Fibroblast of pulmonary artery (primary cell): ENCODE data around the gene ATP6V1E1.

ENCODE experiments used
- DNase-seq: peaks from one replicate; pipeline ENCODE4 v3.0.0-alpha.2; 2010; ENCODE audit warnings: low read depth
- H3K4me3 ChIP-seq: replicated peaks from 2 replicates; pipeline ENCODE4 v1.5.1; 2011; ENCODE audit warnings: low read depth, mild to moderate bottlenecking, control low read depth, low read length, moderate library complexity
- TF ChIP-seq, protein P1 (sequence below): IDR thresholded peaks from 2 replicates; pipeline ENCODE4 v1.5.1; 2011; ENCODE audit warnings: mild to moderate bottlenecking, control low read depth, low read length, inconsistent platforms; ENCODE audit errors: missing control alignments

Gene ATP6V1E1

DNA sequence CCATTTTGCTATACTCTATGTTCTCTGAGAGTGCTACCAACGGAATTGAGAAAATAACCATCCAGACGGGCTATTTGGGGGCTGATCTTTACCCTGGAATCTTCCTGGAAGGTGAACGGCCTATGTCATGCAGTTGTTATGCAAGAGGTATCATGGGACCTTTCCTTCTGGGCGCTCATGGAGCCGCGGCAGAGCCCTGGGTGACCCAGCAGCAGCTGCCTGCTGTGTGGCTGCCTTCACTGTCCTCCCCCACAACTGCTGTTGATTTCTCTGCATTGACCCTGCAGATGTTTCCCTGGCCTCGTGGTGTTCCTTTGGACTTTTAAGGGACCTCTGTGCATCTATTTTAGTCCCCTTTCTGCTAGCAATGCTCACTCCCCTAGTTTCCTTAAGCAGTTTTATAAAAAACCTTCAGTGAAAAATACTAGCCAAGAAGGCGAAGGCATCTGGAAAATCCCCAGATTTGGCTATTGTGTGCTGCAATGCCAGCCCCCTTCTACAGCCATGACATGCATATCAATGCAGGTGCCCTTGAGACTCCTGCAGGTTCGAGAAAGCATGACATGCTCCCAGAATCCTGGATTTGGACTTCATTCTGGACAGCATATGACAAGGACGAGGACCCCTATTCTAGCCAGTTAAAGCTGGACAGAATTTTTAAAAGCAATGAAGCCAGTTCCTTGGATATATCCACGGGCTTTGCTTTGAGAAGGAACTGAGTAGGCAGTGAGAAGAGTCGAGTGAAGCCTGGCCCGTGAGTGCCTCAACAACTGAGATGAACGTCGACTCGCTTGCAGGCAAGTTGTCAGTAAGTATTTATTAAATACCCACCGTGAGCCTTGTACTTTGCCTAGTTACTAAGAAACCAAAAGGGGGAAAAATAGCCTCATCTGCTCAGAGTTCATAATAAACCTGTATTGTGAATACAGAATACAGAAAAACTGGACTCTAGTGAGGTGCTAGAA, 65.4 kb downstream of the ATP6V1E1 start, which contains the start of gene SLC25A18:
Gene SLC25A18 (plus strand): TSS at position 593 of the 965 bp plus-strand sequence. CDS start 16,447 bp downstream, outside the sequence.
- no peak within 1 kb of the TSS for H3K4me3 ChIP-seq
- DNase-seq, result peak; percentile 77
- TF ChIP-seq, protein P1, sequence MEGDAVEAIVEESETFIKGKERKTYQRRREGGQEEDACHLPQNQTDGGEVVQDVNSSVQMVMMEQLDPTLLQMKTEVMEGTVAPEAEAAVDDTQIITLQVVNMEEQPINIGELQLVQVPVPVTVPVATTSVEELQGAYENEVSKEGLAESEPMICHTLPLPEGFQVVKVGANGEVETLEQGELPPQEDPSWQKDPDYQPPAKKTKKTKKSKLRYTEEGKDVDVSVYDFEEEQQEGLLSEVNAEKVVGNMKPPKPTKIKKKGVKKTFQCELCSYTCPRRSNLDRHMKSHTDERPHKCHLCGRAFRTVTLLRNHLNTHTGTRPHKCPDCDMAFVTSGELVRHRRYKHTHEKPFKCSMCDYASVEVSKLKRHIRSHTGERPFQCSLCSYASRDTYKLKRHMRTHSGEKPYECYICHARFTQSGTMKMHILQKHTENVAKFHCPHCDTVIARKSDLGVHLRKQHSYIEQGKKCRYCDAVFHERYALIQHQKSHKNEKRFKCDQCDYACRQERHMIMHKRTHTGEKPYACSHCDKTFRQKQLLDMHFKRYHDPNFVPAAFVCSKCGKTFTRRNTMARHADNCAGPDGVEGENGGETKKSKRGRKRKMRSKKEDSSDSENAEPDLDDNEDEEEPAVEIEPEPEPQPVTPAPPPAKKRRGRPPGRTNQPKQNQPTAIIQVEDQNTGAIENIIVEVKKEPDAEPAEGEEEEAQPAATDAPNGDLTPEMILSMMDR, result peak; percentile 16

DNA sequence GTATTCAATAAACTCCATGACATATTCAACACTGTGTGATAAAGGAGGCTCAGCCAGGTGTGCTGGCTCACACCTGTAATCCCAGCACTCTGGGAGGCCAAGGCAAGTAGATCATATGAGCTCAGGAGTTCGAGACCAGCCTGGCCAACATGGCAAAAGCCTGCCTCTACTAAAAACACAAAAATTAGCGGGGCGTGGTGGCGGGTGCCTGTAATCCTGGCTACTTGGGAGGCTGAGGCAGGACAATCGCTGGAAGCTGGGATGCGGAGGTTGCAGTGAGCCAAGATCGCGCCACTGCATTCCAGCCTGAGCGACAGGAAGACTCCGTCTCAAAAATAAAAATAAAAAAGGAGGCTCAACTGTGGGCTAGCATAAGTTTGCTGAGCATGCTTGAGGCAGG, 69.4 kb downstream of the ATP6V1E1 start:
- no peak overlapping the region for H3K4me3 ChIP-seq
- TF ChIP-seq, protein P1, result no peak
- DNase-seq, result no peak

DNA sequence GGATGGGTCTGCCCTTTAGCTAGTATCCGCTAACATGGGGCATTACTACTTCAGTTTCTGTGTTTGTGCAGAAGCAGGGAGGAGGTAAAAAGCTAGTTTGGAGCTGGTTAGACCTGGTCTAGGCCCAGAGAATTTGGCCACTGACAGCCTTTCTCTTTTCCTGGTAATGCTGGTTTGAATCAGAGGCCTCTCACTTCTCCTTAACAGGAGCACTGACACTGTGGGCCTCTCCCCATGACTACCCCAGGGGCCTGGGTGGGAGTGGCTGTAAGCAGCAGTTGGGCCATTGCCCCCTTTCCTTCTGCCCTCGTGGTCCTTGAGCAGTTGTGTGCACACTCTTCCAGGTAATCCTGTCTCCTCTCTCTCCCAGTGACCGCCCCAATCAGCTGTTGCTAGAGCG, 73.7 kb downstream of the ATP6V1E1 start:
- H3K4me3 ChIP-seq, result no peak overlapping the region
- DNase-seq, result no peak
- TF ChIP-seq, protein P1, result no peak

DNA sequence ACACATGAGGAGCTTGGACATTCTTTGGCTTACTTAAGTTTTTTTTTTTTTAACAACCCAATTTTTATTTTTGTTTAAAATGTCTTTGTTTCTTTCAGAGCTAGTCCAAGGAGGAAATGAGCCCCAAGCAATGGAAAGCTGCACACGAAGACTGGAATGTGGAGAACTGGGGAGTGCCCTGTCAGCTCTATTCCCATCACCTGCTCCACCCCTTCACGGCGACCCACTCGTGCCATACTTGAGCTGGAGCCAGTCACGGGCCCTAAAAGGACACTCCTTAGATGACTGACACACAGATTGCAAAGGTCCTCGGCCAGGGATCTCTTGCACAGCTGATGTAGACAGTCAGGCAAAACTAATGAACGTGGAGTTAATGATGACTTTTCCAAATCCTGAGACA, 75.8 kb downstream of the ATP6V1E1 start:
- no peak overlapping the region for H3K4me3 ChIP-seq
- TF ChIP-seq, protein P1, result no peak
- no peak for DNase-seq

DNA sequence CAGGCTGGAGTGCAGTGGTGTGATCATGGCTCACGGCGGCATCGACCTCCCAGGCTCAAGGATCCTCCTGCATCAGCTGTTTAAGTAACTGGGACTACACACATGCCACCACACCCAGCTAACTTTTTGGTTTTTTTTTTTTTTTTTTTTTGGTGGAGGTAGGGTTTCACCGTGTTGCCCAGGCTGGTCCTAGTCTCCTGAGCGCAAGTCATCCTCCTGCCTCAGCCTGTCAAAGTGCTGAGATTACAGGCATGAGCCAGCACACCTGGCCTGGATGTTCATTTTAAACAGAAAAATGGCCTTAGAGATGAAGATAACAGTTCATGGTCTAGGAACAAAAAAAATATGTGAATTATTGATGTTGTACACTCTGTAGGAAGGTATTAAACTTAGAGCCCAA, 78.9 kb downstream of the ATP6V1E1 start:
- no peak overlapping the region for H3K4me3 ChIP-seq
- TF ChIP-seq, protein P1, result no peak
- no peak for DNase-seq

DNA sequence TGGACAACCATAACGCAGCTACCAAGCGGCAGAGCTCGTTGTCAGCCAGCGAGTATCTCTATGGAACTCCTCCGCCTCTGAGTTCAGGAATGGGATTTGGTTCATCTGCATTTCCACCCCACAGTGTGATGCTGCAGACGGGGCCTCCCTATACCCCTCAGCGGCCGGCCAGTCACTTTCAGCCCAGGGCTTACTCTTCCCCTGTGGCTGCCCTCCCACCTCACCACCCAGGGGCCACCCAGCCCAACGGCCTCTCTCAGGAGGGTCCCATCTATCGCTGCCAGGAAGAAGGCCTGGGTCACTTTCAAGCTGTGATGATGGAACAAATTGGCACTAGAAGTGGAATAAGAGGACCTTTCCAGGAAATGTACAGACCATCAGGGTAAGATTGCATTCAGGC, 79.4 kb downstream of the ATP6V1E1 start:
- no peak overlapping the region for H3K4me3 ChIP-seq
- DNase-seq, result no peak
- TF ChIP-seq, protein P1, result no peak

DNA sequence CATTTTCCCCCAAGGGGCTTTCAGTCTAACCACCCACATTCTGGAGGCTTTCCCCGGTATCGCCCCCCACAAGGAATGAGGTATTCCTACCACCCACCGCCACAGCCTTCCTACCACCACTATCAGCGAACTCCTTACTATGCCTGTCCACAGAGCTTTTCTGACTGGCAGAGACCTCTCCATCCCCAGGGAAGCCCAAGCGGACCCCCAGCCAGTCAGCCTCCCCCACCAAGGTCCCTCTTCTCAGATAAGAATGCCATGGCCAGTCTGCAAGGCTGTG, 79.9 kb downstream of the ATP6V1E1 start:
- no peak overlapping the region for H3K4me3 ChIP-seq
- TF ChIP-seq, protein P1, result no peak
- DNase-seq, result no peak
